SK-N-MC (cell line): ENCODE data around the gene TSPAN16.

Experiments
- EZH2 ChIP-seq: fragments of 200-600 bp; sonication (generic); IDR thresholded peaks from one replicate; pipeline ENCODE4 v1.6.1; 2017; ENCODE audit warnings: antibody characterized with exemption
- FOXP2 ChIP-seq: optimal IDR thresholded peaks from 2 replicates; pipeline ENCODE3; 2011; ENCODE audit warnings: mild to moderate bottlenecking, moderate library complexity; ENCODE audit not compliant: insufficient read depth; ENCODE audit errors: extremely low read length, control extremely low read depth
- POLR2AphosphoS5 ChIP-seq: IDR thresholded peaks from 2 replicates; pipeline ENCODE4 v1.6.1; 2012; ENCODE audit warnings: mild to moderate bottlenecking, low read depth, low read length, borderline replicate concordance

- TF ChIP-seq EZH2, result no peak
- no peak for TF ChIP-seq POLR2AphosphoS5
- no peak for TF ChIP-seq FOXP2
These were observed 47.1 kb upstream of the TSPAN16 start for GRCh38 chr19:11248852-11249251.
